Pancreas (tissue), 10 donors: ENCODE measurements around the gene TRIM3. TPM values are rescaled to one million over a fixed set of nuclear protein-coding genes. Genes with fewer than 3 reads are reported as not detected.

Source experiments
- ATAC-seq, 4 donors: fragments of 200-7000 bp; cut with Tn5 transposase; one replicate each; pipeline versions ENCODE4 v1.8.0 to v1.9.1; 2020; ENCODE audit warnings: mild to moderate bottlenecking in 4 of 4, moderate library complexity in 4 of 4
- DNase-seq, 6 donors: peaks; one replicate each; pipeline ENCODE4 v3.0.0-alpha.2; 2020
- FAIRE-seq: peaks from 2 replicates; lab custom pipeline; 2012; peaks lifted over from hg19 to GRCh38; lab: Jason Lieb, UNC
- H3K27ac ChIP-seq, 4 donors: fragments of 200-600 bp; sonication (generic); 1 replicate in 3 of 4; 2 replicates in 1 of 4; pipeline versions ENCODE4 v1.5.0 to v1.8.0; 2020
- H3K27me3 ChIP-seq, 4 donors: fragments of 200-600 bp; one replicate each; pipeline ENCODE4 v1.8.0; 2021
- H3K36me3 ChIP-seq, 3 donors: fragments of 200-600 bp; sonication (generic) in 1 of 3; one replicate each; pipeline versions ENCODE4 v1.5.0 to v1.8.0; 2020 to 2021
- H3K4me1 ChIP-seq, 3 donors: fragments of 200-600 bp; one replicate each; pipeline ENCODE4 v1.8.0; 2021
- H3K4me3 ChIP-seq, 4 donors: fragments of 200-600 bp; sonication (generic) in 2 of 4; one replicate each; pipeline versions ENCODE4 v1.5.0 to v1.8.0; 2020 to 2021
- H3K9me3 ChIP-seq, 4 donors: fragments of 200-600 bp; one replicate each; pipeline ENCODE4 v1.8.0; 2021
- WGBS, 2 donors: extraction: QIAGEN DNeasy Blood & Tissue Kit; methylation state at CpG; one replicate each; pipeline ENCODE4 v1.1.7; 2013; 5-methylcytosine and 5-hydroxymethylcytosine counted together
- intact Hi-C, 3 donors: fragments of 100-400 bp; cut with DNase I; formaldehyde crosslinking; loops; one replicate each; pipeline versions ENCODE4 v1.11.1 to v1.14.2; 2022
- polyA plus RNA-seq, 2 donors: library from polyadenylated mRNA; stranded (reverse); fragments of 200-250 nt; gene quantifications; one replicate each; pipeline ENCODE4 v1.2.3, GENCODE V29; 2013
- total RNA-seq, 6 donors: library from RNA; stranded (reverse); fragmentation: NEBNext Ultra II Directional in 4 of 6; extraction: Animal tissue kit (Norgen Biotek cat#: 25700) in 4 of 6; gene quantifications; one replicate each; pipeline versions ENCODE4 v1.2.1 to v1.2.4, GENCODE V29; 2021 to 2023
- TF ChIP-seq, protein P1 (sequence below), 4 donors: fragments of 200-600 bp; sonication (generic) in 3 of 4; IDR thresholded peaks; one replicate each; pipeline versions ENCODE4 v1.5.0 to v1.8.0; 2021; ENCODE audit warnings: antibody characterized with exemption in 4 of 4
- donor health status: healthy with polysubstance abuse.
- donor health status: DM: no; HTN: no; CAD: no; lungs with moderate emphysema.
- donor health status: DM: no; HTN: no; CAD: no.
- donor health status: control.
- donor health status: control.
- donor health status: Bipolar disorder and iron deficiency.
- donor health status: DM: yes; HTN: yes; CAD: no.
- donor health status: DM: no; HTN: no; CAD: no.
- donor health status: DM: no; HTN: no; CAD: no.
- donor health status: DM: yes; HTN: yes; CAD: no.

The TRIM3 gene
- total and polyA plus RNA-seq, 8 donors: 5.2 to 30.8 (median 7.6) TPM

DNA sequence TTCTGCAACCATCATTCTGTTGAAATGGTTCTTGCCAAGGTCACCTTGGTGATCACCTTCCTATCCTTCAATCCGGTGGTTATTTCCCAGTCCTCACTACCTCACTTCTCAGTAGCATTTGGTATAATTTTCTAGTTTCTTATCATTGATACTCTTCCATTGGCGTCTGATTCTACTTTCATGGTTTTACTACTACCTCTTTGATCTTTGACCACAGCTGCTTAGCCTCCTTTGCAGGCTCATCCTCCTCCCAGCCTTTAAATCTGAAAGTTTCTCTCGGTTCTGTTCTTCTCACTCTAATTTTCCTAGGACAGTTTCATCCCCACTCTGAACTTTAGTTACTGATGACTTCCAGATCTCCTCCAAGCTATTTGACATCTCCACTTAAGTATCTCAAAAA lies 12.5 kb upstream of the TRIM3 start:
- Histone ChIP-seq H3K9me3 (no peaks in the 10 kb centered on the region), H3K4me3 (no peak overlapping the region), H3K27ac (no peak overlapping the region), H3K4me1 (peaks cover 7 to 14% (median 9%) of the 10 kb centered on the region in 3 donors), H3K36me3 (peaks cover 0 to 8% (median 5%) of the 10 kb centered on the region in 3 donors), H3K27me3 (no peaks in the 10 kb centered on the region)
- TF ChIP-seq, protein P1, sequence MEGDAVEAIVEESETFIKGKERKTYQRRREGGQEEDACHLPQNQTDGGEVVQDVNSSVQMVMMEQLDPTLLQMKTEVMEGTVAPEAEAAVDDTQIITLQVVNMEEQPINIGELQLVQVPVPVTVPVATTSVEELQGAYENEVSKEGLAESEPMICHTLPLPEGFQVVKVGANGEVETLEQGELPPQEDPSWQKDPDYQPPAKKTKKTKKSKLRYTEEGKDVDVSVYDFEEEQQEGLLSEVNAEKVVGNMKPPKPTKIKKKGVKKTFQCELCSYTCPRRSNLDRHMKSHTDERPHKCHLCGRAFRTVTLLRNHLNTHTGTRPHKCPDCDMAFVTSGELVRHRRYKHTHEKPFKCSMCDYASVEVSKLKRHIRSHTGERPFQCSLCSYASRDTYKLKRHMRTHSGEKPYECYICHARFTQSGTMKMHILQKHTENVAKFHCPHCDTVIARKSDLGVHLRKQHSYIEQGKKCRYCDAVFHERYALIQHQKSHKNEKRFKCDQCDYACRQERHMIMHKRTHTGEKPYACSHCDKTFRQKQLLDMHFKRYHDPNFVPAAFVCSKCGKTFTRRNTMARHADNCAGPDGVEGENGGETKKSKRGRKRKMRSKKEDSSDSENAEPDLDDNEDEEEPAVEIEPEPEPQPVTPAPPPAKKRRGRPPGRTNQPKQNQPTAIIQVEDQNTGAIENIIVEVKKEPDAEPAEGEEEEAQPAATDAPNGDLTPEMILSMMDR (IDR thresholded peaks at IDR 0.05): no peak
- 78 to 91% methylated on average over 3 of the region's 3 CpGs for WGBS, 2 donors
- FAIRE-seq (no peak), DNase-seq (no peak), ATAC-seq (no peak)
- intact Hi-C loops: no loop called here

- Histone ChIP-seq H3K27me3 (no peaks in the 10 kb centered on the region), H3K36me3 (peaks cover 0 to 8% (median 5%) of the 10 kb centered on the region in 3 donors), H3K9me3 (no peaks in the 10 kb centered on the region), H3K4me1 (peaks cover 7 to 14% (median 9%) of the 10 kb centered on the region in 3 donors), H3K4me3 (no peak overlapping the region), H3K27ac (no peak overlapping the region)
- TF ChIP-seq, protein P1 (IDR thresholded peaks at IDR 0.05): no peak
- no peak for DNase-seq
- no peak for FAIRE-seq
- intact Hi-C loops: no loop called here
- WGBS, 2 donors: 88 to 93% methylated on average over 3 of the region's 3 CpGs
- ATAC-seq: no peak
Measured at GRCh38 chr11:6485661-6486060, 11.9 kb upstream of the TRIM3 start.

DNA sequence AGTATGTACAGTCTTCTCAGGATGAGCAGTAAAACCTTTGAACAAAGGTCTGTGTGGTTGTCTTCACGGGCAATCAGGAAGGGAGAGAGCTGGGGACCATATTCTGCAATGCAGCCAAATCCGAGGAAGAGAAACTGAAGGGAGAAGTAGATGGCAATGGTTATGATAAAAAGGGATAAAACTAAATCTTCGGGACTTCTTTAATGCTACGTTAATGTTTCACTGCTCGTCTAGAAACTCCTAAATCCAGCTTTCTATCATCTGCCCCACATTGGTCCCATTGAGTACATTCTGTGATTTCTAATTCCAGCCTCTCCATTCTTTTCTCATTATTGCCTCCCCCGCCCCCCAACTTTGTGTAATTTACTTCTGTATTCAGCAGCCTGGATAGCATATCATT lies 9.3 kb upstream of the TRIM3 start:
- DNase-seq (no peak), FAIRE-seq (no peak), ATAC-seq (no peak)
- no peaks in the 10 kb centered on the region for H3K27me3 ChIP-seq
- TF ChIP-seq, protein P1 (IDR thresholded peaks at IDR 0.05): no peak
- intact Hi-C loops: no loop called here
- no peak overlapping the region for H3K4me3 ChIP-seq
- H3K9me3 ChIP-seq: no peaks in the 10 kb centered on the region
- H3K4me1 ChIP-seq: peaks cover 16 to 24% (median 16%) of the 10 kb centered on the region in 3 donors
- no peak overlapping the region for H3K27ac ChIP-seq
- WGBS, 2 donors: 85 to 87% methylated on average over 6 of the region's 6 CpGs
- H3K36me3 ChIP-seq: peaks cover 0 to 18% (median 4%) of the 10 kb centered on the region in 3 donors

DNA sequence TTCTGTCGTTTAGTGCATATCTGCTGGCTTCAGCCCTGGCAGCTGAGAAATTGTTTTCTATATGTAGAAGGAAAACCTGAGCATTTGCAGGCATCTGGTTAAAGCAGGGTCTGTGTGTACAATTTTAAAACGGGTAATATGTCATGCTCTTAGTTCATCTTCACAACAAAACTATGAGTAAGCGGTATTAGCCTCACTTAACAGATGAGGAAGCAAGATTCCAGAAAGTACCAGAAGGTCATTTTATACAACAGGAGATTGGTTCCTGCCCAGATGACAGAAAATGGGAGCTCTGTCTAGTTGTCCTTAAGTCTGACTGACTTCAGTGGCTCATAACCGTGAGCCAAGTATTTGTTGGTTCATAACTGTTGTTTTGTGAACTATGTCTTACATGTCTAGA lies 8.7 kb upstream of the TRIM3 start:
- H3K4me3 ChIP-seq: peak overlapping the region in 2 of 4 donors; percentile 77 to 81
- H3K4me1 ChIP-seq: peaks cover 16 to 24% (median 16%) of the 10 kb centered on the region in 3 donors
- H3K9me3 ChIP-seq: no peaks in the 10 kb centered on the region
- H3K36me3 ChIP-seq: peaks cover 0 to 22% (median 9%) of the 10 kb centered on the region in 3 donors
- FAIRE-seq (no peak), DNase-seq (no peak), ATAC-seq (no peak)
- WGBS, 2 donors: 63 to 67% methylated on average over 4 of the region's 4 CpGs
- peak overlapping the region in 1 of 4 donors; percentile 94 for H3K27ac ChIP-seq
- intact Hi-C loops: no loop called here
- TF ChIP-seq, protein P1 (IDR thresholded peaks at IDR 0.05): no peak
- H3K27me3 ChIP-seq: no peaks in the 10 kb centered on the region

DNA sequence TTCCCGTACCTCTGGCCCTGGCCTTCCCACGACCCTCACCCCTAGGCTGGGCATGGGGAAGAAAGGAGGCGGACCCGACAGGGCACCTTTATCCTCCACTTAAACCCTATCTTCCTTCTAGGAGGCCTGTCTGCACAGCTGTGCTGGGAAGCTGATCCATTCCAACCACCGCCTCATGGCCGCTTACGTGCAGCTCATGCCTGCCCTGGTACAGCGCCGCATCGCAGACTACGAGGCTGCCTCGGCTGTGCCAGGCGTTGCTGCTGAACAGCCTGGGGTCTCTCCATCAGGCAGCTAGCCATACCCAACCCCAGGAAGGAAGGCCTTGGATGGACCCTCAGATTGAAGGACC lies 8.2 kb upstream of the TRIM3 start:
- Histone ChIP-seq H3K36me3 (peaks cover 0 to 22% (median 14%) of the 10 kb centered on the region in 3 donors), H3K27ac (peak overlapping the region; percentile 87 to 94 (median 91)), H3K4me1 (peaks cover 16 to 24% (median 16%) of the 10 kb centered on the region in 3 donors), H3K4me3 (peak overlapping the region; percentile 64 to 81 (median 77)), H3K27me3 (no peaks in the 10 kb centered on the region), H3K9me3 (no peaks in the 10 kb centered on the region)
- DNase-seq (peak in 1 of 6 donors; percentile 72), FAIRE-seq (no peak), ATAC-seq (peak; percentile 5 to 29 (median 6))
- WGBS, 2 donors: 1 to 6% methylated on average over 13 of the region's 13 CpGs
- TF ChIP-seq, protein P1 (IDR thresholded peaks at IDR 0.05): no peak
- intact Hi-C loops: no loop called here
